HG02938 (cell line): Measurements from ENCODE around the gene ITGB4.

ENCODE experiments used
- ATAC-seq: cut with Tn5 transposase; IDR thresholded peaks from one replicate; pipeline ENCODE4 v1.9.1; 2021; ENCODE audit warnings: mild to moderate bottlenecking, moderate library complexity; ENCODE audit not compliant: unreplicated experiment

ITGB4 gene

GRCh38 chr17:75720656-75721462 lies at the start of gene ITGB4:
Gene ITGB4, plus strand, starts transcription at chr17:75721459. Its CDS starts 3,245 bp downstream, at chr17:75724704.
- no peak for ATAC-seq

GRCh38 chr17:75672011-75672410 lies 49.2 kb upstream of the ITGB4 start:
- ATAC-seq, result no peak

- no peak for ATAC-seq
Observed at GRCh38 chr17:75673487-75673886, 47.8 kb upstream of the ITGB4 start.

- ATAC-seq, result no peak
Observed at GRCh38 chr17:75676461-75676860, 44.8 kb upstream of the ITGB4 start.

GRCh38 chr17:75679706-75680211 lies 41.5 kb upstream of the ITGB4 start:
- ATAC-seq, result no peak

- ATAC-seq, result no peak
Observed at GRCh38 chr17:75680431-75680830, 40.8 kb upstream of the ITGB4 start.

- ATAC-seq, result no peak
Observed at GRCh38 chr17:75681289-75681688, 40.0 kb upstream of the ITGB4 start.

- no peak for ATAC-seq
Observed at GRCh38 chr17:75683583-75683982, 37.7 kb upstream of the ITGB4 start.

- ATAC-seq, result no peak
Observed at GRCh38 chr17:75684249-75684648, 37.0 kb upstream of the ITGB4 start.

- no peak for ATAC-seq
Observed at GRCh38 chr17:75684924-75685323, 36.3 kb upstream of the ITGB4 start.

GRCh38 chr17:75685499-75685898 lies 35.8 kb upstream of the ITGB4 start:
- no peak for ATAC-seq

- ATAC-seq, result no peak
Observed at GRCh38 chr17:75688209-75688825, 32.9 kb upstream of the ITGB4 start.

GRCh38 chr17:75689441-75689873 lies 31.8 kb upstream of the ITGB4 start:
- no peak for ATAC-seq

GRCh38 chr17:75691371-75691791 lies 29.9 kb upstream of the ITGB4 start:
- no peak for ATAC-seq

GRCh38 chr17:75691801-75692626 lies 29.2 kb upstream of the ITGB4 start:
- ATAC-seq, result no peak

- no peak for ATAC-seq
Observed at GRCh38 chr17:75692976-75693375, 28.3 kb upstream of the ITGB4 start.

GRCh38 chr17:75693500-75694481 lies 27.5 kb upstream of the ITGB4 start:
- no peak for ATAC-seq

GRCh38 chr17:75694536-75694935 lies 26.7 kb upstream of the ITGB4 start:
- no peak for ATAC-seq

- no peak for ATAC-seq
Observed at GRCh38 chr17:75695141-75695829, 26.0 kb upstream of the ITGB4 start.
